PC-3 (cell line): Measurements from ENCODE around the gene GSG1L.

ENCODE experiments used
- EZH2 ChIP-seq: fragments of 300-600 bp; sonication (generic); IDR thresholded peaks from one replicate; pipeline ENCODE4 v1.6.1; 2017; ENCODE audit warnings: antibody characterized with exemption, mild to moderate bottlenecking, low read length; ENCODE audit not compliant: unreplicated experiment
- TF ChIP-seq, protein P1 (sequence below): fragments of 300-600 bp; sonication (generic); conservative IDR thresholded peaks from 2 replicates; pipeline ENCODE4 v1.5.1; 2017; ENCODE audit warnings: antibody characterized with exemption, low read depth, mild to moderate bottlenecking, low read length

DNA sequence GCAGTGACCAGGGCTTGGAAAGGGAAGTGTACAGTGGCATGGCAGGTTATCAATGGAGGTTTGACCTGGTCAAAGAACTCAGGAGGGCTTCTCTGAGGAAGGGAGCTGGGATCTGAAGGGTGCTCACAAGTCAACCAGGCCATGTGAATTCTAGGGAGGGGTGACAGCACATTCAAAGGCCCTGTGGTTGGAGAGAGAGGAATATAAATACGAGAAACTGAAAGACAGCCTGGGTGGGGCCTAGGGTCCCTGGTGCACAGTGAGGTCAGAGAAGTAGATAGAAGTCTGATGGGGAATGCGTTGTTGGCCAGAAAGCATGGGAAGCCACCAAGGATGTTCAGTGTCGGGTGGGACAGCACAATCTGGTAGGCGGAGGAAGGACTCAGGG is 302.7 kb downstream of the GSG1L start:
- no peak for TF ChIP-seq EZH2
- TF ChIP-seq, protein P1, sequence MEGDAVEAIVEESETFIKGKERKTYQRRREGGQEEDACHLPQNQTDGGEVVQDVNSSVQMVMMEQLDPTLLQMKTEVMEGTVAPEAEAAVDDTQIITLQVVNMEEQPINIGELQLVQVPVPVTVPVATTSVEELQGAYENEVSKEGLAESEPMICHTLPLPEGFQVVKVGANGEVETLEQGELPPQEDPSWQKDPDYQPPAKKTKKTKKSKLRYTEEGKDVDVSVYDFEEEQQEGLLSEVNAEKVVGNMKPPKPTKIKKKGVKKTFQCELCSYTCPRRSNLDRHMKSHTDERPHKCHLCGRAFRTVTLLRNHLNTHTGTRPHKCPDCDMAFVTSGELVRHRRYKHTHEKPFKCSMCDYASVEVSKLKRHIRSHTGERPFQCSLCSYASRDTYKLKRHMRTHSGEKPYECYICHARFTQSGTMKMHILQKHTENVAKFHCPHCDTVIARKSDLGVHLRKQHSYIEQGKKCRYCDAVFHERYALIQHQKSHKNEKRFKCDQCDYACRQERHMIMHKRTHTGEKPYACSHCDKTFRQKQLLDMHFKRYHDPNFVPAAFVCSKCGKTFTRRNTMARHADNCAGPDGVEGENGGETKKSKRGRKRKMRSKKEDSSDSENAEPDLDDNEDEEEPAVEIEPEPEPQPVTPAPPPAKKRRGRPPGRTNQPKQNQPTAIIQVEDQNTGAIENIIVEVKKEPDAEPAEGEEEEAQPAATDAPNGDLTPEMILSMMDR, result no peak
